ENCODE results near the gene ANKRD13A. TPM values are rescaled to one million over a fixed set of nuclear protein-coding genes. Genes with fewer than 3 reads are reported as not detected.

The ANKRD13A gene
- total RNA-seq, 1 donor from 2014 or later, result 22.5 TPM

DNA sequence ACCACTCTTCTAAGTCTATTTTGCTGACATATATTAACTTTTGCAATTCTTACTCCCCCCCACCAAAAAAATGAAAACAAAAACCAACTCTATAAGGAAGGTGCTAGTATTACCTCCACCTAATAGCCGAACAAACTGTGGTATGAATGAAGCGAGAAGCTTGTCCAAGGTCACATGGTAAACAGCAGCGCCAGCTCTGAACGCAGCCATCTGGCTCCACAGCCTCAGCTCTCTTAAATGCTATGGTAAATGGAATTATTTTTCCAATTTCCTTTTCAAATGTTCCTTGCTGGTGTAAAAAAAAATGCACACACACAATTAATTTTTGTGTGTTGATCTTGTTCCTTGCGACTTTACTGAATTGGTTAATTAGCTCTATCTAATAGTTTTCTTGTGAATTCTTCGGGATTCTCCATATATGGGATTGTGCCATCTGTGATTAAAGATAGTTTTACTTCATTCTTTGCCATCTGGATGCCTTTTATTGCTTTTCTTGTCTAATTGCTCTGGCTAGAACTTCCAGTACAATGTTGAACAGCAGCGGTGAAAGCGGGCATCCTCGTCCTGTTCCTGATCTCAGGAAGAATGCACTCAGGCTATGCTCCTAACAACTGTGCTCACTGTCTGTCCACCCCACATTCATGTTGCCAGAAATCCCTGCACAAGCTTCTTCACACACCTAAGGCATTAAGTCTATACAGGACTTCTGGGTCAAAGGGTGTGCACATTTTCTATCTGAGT lies 59.8 kb downstream of the ANKRD13A start:
- Histone ChIP-seq H3K4me1 (ENCODE audit: insufficient read depth, low read length) (peaks cover 23% of the 10 kb centered on the region), H3K27me3 (ENCODE audit: insufficient read depth, low read length) (no peaks in the 10 kb centered on the region), H3K4me3 (ENCODE audit: insufficient read depth, low read depth, low read length) (no peak overlapping the region), H3K4me2 (ENCODE audit: low read length) (no peak overlapping the region), H3K79me2 (ENCODE audit: insufficient read depth, low read length) (no peaks in the 10 kb centered on the region), H4K20me1 (ENCODE audit: insufficient read depth, low read length) (no peaks in the 10 kb centered on the region), H3K27ac (ENCODE audit: low read depth, low read length) (no peak overlapping the region), H3K9ac (ENCODE audit: low read length) (no peak overlapping the region), H2AFZ (ENCODE audit: low read depth, low read length) (no peak overlapping the region), H3K36me3 (ENCODE audit: insufficient read depth, low read length) (no peaks in the 10 kb centered on the region), H3K9me3 (ENCODE audit: insufficient read depth, low read depth, low read length) (no peaks in the 10 kb centered on the region)
- no peaks in the 10 kb centered on the region for H3K36me3 Mint-ChIP-seq (ENCODE audit: low read depth, unreplicated experiment)
- H3K9me3 Mint-ChIP-seq (ENCODE audit: unreplicated experiment), result no peaks in the 10 kb centered on the region
- TF ChIP-seq, protein P1, sequence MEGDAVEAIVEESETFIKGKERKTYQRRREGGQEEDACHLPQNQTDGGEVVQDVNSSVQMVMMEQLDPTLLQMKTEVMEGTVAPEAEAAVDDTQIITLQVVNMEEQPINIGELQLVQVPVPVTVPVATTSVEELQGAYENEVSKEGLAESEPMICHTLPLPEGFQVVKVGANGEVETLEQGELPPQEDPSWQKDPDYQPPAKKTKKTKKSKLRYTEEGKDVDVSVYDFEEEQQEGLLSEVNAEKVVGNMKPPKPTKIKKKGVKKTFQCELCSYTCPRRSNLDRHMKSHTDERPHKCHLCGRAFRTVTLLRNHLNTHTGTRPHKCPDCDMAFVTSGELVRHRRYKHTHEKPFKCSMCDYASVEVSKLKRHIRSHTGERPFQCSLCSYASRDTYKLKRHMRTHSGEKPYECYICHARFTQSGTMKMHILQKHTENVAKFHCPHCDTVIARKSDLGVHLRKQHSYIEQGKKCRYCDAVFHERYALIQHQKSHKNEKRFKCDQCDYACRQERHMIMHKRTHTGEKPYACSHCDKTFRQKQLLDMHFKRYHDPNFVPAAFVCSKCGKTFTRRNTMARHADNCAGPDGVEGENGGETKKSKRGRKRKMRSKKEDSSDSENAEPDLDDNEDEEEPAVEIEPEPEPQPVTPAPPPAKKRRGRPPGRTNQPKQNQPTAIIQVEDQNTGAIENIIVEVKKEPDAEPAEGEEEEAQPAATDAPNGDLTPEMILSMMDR (IDR thresholded peaks at IDR 0.05; ENCODE audit: insufficient read depth, low read depth, low read length), result no peak
- TF ChIP-seq EZH2 (IDR thresholded peaks at IDR 0.05; ENCODE audit: insufficient read depth, low read length), result no peak
- FAIRE-seq, result no peak
- no peak for DNase-seq (ENCODE audit: low read depth)
- no peaks in the 10 kb centered on the region for H3K27me3 Mint-ChIP-seq (ENCODE audit: low read depth, unreplicated experiment)
- H3K4me3 Mint-ChIP-seq (ENCODE audit: unreplicated experiment), result no peak overlapping the region
- H3K4me1 Mint-ChIP-seq (ENCODE audit: low read depth, unreplicated experiment), result peaks cover 29% of the 10 kb centered on the region
- no peak overlapping the region for H3K27ac Mint-ChIP-seq (ENCODE audit: unreplicated experiment)

- no peaks in the 10 kb centered on the region for H3K36me3 ChIP-seq (ENCODE audit: insufficient read depth, low read length)
- Mint-ChIP-seq H3K4me3 (ENCODE audit: unreplicated experiment) (no peak overlapping the region), H3K36me3 (ENCODE audit: low read depth, unreplicated experiment) (no peaks in the 10 kb centered on the region), H3K27ac (ENCODE audit: unreplicated experiment) (no peak overlapping the region), H3K9me3 (ENCODE audit: unreplicated experiment) (no peaks in the 10 kb centered on the region), H3K4me1 (ENCODE audit: low read depth, unreplicated experiment) (peaks cover 29% of the 10 kb centered on the region), H3K27me3 (ENCODE audit: low read depth, unreplicated experiment) (no peaks in the 10 kb centered on the region)
- FAIRE-seq, result no peak
- H3K4me3 ChIP-seq (ENCODE audit: insufficient read depth, low read depth, low read length), result no peak overlapping the region
- H3K79me2 ChIP-seq (ENCODE audit: insufficient read depth, low read length), result no peaks in the 10 kb centered on the region
- no peak overlapping the region for H3K27ac ChIP-seq (ENCODE audit: low read depth, low read length)
- H3K9ac ChIP-seq (ENCODE audit: low read length), result no peak overlapping the region
- TF ChIP-seq, protein P1 (IDR thresholded peaks at IDR 0.05; ENCODE audit: insufficient read depth, low read depth, low read length), result no peak
- no peak for TF ChIP-seq EZH2 (IDR thresholded peaks at IDR 0.05; ENCODE audit: insufficient read depth, low read length)
- peaks cover 23% of the 10 kb centered on the region for H3K4me1 ChIP-seq (ENCODE audit: insufficient read depth, low read length)
- no peaks in the 10 kb centered on the region for H4K20me1 ChIP-seq (ENCODE audit: insufficient read depth, low read length)
- no peaks in the 10 kb centered on the region for H3K27me3 ChIP-seq (ENCODE audit: insufficient read depth, low read length)
- H3K9me3 ChIP-seq (ENCODE audit: insufficient read depth, low read depth, low read length), result no peaks in the 10 kb centered on the region
- H2AFZ ChIP-seq (ENCODE audit: low read depth, low read length), result no peak overlapping the region
- peak overlapping the region; percentile 39 for H3K4me2 ChIP-seq (ENCODE audit: low read length)
- DNase-seq (ENCODE audit: low read depth), result no peak
Measured at GRCh38 chr12:110059651-110060000, 60.4 kb downstream of the ANKRD13A start.

DNA sequence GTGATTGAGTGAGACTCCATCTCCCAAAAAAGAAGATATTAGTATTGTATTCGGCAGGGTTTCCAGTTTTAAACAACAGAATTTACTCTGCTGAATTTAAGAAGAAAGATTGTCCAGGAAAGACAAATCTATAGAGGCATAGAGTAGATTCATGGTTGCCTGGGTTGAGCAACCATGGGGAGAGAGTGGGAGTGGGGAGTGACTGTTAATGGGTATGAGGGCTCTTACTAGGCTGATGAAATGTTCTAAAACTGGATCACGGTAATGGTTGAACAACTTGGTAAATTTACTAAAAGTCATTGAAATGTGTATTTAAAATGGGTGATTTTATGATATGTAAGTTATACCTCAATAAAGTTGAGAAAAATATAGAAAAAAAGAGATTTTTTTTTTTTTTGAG lies 63.0 kb downstream of the ANKRD13A start:
- Mint-ChIP-seq H3K9me3 (ENCODE audit: unreplicated experiment) (no peaks in the 10 kb centered on the region), H3K27me3 (ENCODE audit: low read depth, unreplicated experiment) (no peaks in the 10 kb centered on the region), H3K27ac (ENCODE audit: unreplicated experiment) (no peak overlapping the region), H3K4me1 (ENCODE audit: low read depth, unreplicated experiment) (peaks cover 11% of the 10 kb centered on the region), H3K4me3 (ENCODE audit: unreplicated experiment) (no peak overlapping the region), H3K36me3 (ENCODE audit: low read depth, unreplicated experiment) (no peaks in the 10 kb centered on the region)
- Histone ChIP-seq H3K9ac (ENCODE audit: low read length) (no peak overlapping the region), H3K27me3 (ENCODE audit: insufficient read depth, low read length) (no peaks in the 10 kb centered on the region), H3K79me2 (ENCODE audit: insufficient read depth, low read length) (no peaks in the 10 kb centered on the region), H4K20me1 (ENCODE audit: insufficient read depth, low read length) (no peaks in the 10 kb centered on the region), H2AFZ (ENCODE audit: low read depth, low read length) (no peak overlapping the region), H3K4me3 (ENCODE audit: insufficient read depth, low read depth, low read length) (no peak overlapping the region), H3K9me3 (ENCODE audit: insufficient read depth, low read depth, low read length) (no peaks in the 10 kb centered on the region), H3K36me3 (ENCODE audit: insufficient read depth, low read length) (no peaks in the 10 kb centered on the region), H3K4me2 (ENCODE audit: low read length) (no peak overlapping the region), H3K27ac (ENCODE audit: low read depth, low read length) (no peak overlapping the region), H3K4me1 (ENCODE audit: insufficient read depth, low read length) (peaks cover 8% of the 10 kb centered on the region)
- TF ChIP-seq, protein P1 (IDR thresholded peaks at IDR 0.05; ENCODE audit: insufficient read depth, low read depth, low read length), result no peak
- TF ChIP-seq EZH2 (IDR thresholded peaks at IDR 0.05; ENCODE audit: insufficient read depth, low read length), result no peak
- DNase-seq (ENCODE audit: low read depth) (no peak), FAIRE-seq (no peak)

Measured in astrocyte (in vitro differentiated cells and primary cell).